ENCODE results near the gene TCAP. TPM values are rescaled to one million over a fixed set of nuclear protein-coding genes. Genes with fewer than 3 reads are reported as not detected.

TCAP gene
- total RNA-seq, 1 donor from 2014 or later: 2.3 TPM

DNA sequence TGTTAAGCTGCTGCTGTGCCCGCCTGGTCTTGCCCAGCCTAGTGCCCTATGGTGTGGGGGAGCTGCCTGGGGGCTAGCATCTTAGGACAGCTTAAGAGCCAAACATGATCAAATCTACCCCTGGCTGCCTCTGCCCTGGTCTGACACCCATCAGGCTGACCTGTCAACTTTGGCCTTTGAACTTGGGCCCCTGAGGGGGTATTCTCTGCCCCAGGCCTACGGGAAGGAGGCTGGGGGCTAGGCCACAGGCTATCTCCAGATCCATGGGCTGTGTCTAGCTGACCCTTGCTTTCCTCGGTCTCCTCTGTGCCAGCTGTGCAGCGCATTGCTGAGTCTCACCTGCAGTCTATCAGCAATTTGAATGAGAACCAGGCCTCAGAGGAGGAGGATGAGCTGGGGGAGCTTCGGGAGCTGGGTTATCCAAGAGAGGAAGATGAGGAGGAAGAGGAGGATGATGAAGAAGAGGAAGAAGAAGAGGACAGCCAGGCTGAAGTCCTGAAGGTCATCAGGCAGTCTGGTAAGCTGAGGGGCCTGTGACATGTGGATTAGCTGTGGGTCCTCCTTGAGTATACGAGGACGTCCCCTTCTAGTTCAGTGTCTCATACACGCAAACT, 31.5 kb upstream of the TCAP start:
- H3K4me3 Mint-ChIP-seq: no peak overlapping the region
- TF ChIP-seq, protein P1, sequence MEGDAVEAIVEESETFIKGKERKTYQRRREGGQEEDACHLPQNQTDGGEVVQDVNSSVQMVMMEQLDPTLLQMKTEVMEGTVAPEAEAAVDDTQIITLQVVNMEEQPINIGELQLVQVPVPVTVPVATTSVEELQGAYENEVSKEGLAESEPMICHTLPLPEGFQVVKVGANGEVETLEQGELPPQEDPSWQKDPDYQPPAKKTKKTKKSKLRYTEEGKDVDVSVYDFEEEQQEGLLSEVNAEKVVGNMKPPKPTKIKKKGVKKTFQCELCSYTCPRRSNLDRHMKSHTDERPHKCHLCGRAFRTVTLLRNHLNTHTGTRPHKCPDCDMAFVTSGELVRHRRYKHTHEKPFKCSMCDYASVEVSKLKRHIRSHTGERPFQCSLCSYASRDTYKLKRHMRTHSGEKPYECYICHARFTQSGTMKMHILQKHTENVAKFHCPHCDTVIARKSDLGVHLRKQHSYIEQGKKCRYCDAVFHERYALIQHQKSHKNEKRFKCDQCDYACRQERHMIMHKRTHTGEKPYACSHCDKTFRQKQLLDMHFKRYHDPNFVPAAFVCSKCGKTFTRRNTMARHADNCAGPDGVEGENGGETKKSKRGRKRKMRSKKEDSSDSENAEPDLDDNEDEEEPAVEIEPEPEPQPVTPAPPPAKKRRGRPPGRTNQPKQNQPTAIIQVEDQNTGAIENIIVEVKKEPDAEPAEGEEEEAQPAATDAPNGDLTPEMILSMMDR (IDR thresholded peaks at IDR 0.05; ENCODE audit: unreplicated experiment): no peak
- no peak overlapping the region for H3K27ac Mint-ChIP-seq
- H3K4me1 Mint-ChIP-seq: peaks cover 30% of the 10 kb centered on the region
- no peaks in the 10 kb centered on the region for H3K9me3 Mint-ChIP-seq
- H3K36me3 Mint-ChIP-seq: no peaks in the 10 kb centered on the region
- DNase-seq (ENCODE audit: low spot score in 2 of 2, unreplicated experiment in 2 of 2): no peak
- H3K27me3 Mint-ChIP-seq (ENCODE audit: low read depth): peaks cover 26% of the 10 kb centered on the region

DNA sequence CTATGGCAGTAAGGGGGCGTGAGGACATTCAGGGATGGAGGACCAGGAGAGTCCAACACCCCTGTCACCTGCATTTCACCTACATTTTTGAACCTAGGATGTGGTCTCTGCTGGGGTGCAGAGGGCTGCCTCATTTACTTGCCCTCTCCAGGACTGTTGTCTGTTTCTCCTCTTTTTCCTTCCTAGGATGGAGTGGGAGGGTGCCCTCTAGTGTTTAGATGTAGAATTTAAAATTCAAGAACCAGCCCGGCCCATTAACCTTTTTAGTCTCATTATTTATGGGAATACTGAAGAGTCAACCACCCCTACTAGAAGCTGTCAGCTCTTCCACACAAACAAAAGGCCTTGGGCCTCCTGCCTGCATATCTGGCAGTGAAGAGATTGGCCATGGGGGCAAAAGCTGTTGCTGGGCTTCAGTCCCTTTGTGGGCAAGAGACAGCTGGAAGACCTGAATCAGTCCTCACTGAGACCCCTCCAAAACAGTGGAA, 30.7 kb upstream of the TCAP start:
- no peak overlapping the region for H3K27ac Mint-ChIP-seq
- H3K9me3 Mint-ChIP-seq: no peaks in the 10 kb centered on the region
- no peaks in the 10 kb centered on the region for H3K36me3 Mint-ChIP-seq
- H3K4me3 Mint-ChIP-seq: no peak overlapping the region
- H3K4me1 Mint-ChIP-seq: peaks cover 35% of the 10 kb centered on the region
- DNase-seq (ENCODE audit: low spot score in 2 of 2, unreplicated experiment in 2 of 2): no peak
- TF ChIP-seq, protein P1 (IDR thresholded peaks at IDR 0.05; ENCODE audit: unreplicated experiment): peak; percentile 80
- H3K27me3 Mint-ChIP-seq (ENCODE audit: low read depth): peaks cover 18% of the 10 kb centered on the region

DNA sequence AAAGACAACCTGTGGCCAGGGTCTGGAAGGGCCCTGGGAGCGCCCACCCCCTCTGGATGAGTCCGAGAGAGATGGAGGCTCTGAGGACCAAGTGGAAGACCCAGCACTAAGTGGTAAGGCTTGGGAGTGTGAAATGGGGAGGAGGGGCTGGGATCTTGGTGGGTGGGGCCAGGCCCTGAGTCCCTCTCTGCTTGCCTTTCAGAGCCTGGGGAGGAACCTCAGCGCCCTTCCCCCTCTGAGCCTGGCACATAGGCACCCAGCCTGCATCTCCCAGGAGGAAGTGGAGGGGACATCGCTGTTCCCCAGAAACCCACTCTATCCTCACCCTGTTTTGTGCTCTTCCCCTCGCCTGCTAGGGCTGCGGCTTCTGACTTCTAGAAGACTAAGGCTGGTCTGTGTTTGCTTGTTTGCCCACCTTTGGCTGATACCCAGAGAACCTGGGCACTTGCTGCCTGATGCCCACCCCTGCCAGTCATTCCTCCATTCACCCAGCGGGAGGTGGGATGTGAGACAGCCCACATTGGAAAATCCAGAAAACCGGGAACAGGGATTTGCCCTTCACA, 29.5 kb upstream of the TCAP start:
- Mint-ChIP-seq H3K36me3 (no peaks in the 10 kb centered on the region), H3K27ac (no peak overlapping the region), H3K4me1 (peaks cover 36% of the 10 kb centered on the region), H3K9me3 (no peaks in the 10 kb centered on the region), H3K27me3 (ENCODE audit: low read depth) (peaks cover 9% of the 10 kb centered on the region), H3K4me3 (no peak overlapping the region)
- TF ChIP-seq, protein P1 (IDR thresholded peaks at IDR 0.05; ENCODE audit: unreplicated experiment): no peak
- DNase-seq (ENCODE audit: low spot score in 2 of 2, unreplicated experiment in 2 of 2): no peak

DNA sequence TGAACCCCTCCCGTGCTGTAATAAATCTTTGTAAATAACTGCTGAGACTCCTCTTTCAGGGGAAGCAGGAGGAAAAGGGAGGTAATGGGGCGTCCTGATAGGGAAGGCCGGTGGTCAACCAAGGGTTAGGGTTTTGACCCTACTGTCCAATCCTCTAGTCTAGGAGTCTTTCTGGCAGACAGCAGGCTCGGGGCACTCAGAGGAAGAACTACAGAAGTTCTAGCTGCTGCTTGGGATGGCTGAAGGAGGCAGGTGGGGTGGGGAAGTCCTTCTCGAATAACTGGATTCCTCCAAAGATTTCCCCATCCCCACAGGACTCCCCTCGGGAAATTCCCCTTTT, 28.6 kb upstream of the TCAP start:
- Mint-ChIP-seq H3K9me3 (no peaks in the 10 kb centered on the region), H3K4me3 (peak overlapping the region; percentile 90), H3K36me3 (no peaks in the 10 kb centered on the region), H3K27ac (peak overlapping the region; percentile 78), H3K27me3 (ENCODE audit: low read depth) (peaks cover 5% of the 10 kb centered on the region), H3K4me1 (peaks cover 30% of the 10 kb centered on the region)
- no peak for DNase-seq (ENCODE audit: low spot score in 2 of 2, unreplicated experiment in 2 of 2)
- TF ChIP-seq, protein P1 (IDR thresholded peaks at IDR 0.05; ENCODE audit: unreplicated experiment): no peak

DNA sequence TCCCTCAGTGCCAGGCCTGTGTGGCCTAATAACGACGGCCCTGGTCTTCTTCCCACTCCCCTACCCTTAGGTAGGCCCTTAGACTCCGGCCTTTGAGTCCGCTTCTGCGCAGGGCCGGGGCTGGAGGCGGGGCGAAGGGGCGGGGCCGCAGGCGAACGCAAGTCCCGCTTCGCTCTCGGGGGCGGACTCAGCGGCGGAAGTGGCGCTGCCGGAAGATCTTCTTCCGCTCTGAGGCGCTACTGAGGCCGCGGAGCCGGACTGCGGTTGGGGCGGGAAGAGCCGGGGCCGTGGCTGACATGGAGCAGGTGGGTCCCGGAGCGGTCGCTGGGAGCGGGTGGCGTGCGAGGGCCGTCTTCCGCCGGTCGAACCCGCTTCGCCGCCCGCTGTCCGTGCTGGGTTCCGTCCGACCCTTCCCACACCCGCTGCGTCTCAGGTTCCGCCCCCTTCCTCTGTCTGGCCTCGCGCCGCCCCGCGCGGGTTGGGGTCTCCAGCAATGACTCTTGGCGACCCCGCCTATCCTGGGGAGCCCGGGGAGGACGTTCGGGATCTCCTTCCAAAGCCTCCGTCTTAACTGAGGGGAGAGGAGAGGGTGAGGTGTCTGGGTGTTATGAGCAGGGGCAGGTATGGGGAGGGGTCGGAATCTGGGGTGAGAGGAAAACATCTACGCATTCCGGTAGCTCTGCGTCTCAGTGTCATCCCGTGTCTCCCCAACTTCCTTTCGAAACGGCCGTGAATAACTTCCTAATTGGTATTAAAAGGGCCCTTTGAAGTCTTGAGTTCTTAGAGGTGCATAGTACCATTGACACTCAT, 28.0 kb upstream of the TCAP start, which contains the start of gene STARD3:
Gene STARD3, plus strand, starts transcription at position 218 of the 810 bp plus-strand sequence. CDS start 16,388 bp downstream, outside the sequence.
- no peaks in the 10 kb centered on the region for H3K36me3 Mint-ChIP-seq
- peaks cover 25% of the 10 kb centered on the region for H3K4me1 Mint-ChIP-seq
- H3K27ac Mint-ChIP-seq: peak within 1 kb of the TSS; percentile 87
- TF ChIP-seq, protein P1 (IDR thresholded peaks at IDR 0.05; ENCODE audit: unreplicated experiment): no peak
- no peaks in the 10 kb centered on the region for H3K27me3 Mint-ChIP-seq (ENCODE audit: low read depth)
- no peaks in the 10 kb centered on the region for H3K9me3 Mint-ChIP-seq
- peak; percentile 83 to 86 for DNase-seq (ENCODE audit: low spot score in 2 of 2, unreplicated experiment in 2 of 2)
- peak within 1 kb of the TSS; percentile 90 for H3K4me3 Mint-ChIP-seq

Measured in mesothelial cell of epicardium (in vitro differentiated cells).